ENCODE results near the gene IMMP2L.

The IMMP2L gene

DNA sequence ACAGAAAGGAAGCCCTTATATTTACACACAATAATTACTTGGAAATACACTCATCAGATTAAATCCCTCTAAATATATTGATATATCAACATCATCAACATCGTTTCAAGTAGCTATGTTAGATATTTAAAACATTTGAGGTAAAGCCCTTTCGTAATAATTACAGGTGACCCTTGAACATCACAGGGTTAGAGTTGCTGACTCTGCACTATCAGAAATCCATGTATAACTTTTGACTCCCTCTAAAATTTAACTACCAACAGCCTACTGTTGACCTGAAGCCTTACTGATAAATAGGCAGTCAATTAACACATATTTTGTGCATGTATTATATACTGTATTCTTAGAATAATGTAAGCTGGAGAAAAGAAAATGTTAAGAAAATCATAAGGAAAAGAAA is 505.9 kb downstream of the IMMP2L start:
- Mint-ChIP-seq H3K9me3 (peaks cover 5% of the 10 kb centered on the region), H3K4me1 (peaks cover 20% of the 10 kb centered on the region), H3K4me3 (no peak overlapping the region), H3K36me3 (ENCODE audit: low read depth) (peaks cover 4% of the 10 kb centered on the region), H3K27ac (no peak overlapping the region), H3K27me3 (ENCODE audit: low read depth) (no peaks in the 10 kb centered on the region)
- TF ChIP-seq, protein P1, sequence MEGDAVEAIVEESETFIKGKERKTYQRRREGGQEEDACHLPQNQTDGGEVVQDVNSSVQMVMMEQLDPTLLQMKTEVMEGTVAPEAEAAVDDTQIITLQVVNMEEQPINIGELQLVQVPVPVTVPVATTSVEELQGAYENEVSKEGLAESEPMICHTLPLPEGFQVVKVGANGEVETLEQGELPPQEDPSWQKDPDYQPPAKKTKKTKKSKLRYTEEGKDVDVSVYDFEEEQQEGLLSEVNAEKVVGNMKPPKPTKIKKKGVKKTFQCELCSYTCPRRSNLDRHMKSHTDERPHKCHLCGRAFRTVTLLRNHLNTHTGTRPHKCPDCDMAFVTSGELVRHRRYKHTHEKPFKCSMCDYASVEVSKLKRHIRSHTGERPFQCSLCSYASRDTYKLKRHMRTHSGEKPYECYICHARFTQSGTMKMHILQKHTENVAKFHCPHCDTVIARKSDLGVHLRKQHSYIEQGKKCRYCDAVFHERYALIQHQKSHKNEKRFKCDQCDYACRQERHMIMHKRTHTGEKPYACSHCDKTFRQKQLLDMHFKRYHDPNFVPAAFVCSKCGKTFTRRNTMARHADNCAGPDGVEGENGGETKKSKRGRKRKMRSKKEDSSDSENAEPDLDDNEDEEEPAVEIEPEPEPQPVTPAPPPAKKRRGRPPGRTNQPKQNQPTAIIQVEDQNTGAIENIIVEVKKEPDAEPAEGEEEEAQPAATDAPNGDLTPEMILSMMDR (IDR thresholded peaks at IDR 0.05; ENCODE audit: unreplicated experiment in 3 of 3), result no peak

DNA sequence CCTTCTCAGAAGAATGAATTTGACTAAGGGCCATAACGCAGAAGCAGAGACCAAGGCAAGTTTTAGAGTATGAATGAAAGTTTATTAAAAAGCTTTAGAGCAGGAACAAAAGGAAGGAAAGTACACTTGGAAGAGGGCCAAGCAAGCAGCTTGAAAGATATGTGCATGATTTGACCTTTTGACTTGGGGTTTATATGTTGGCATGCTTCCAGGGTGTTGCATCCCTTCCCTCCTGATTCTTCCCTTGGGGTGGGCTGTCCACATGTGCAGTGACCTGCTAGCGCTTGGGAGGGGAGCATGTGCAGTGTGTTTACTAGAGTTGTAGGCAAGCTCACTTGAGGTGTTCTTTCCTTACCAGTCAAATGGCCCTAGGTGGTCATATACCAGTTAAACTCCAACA is 509.3 kb downstream of the IMMP2L start:
- no peak overlapping the region for H3K27ac Mint-ChIP-seq
- no peaks in the 10 kb centered on the region for H3K27me3 Mint-ChIP-seq (ENCODE audit: low read depth)
- no peak overlapping the region for H3K4me3 Mint-ChIP-seq
- H3K36me3 Mint-ChIP-seq (ENCODE audit: low read depth), result no peaks in the 10 kb centered on the region
- H3K4me1 Mint-ChIP-seq, result peaks cover 17% of the 10 kb centered on the region
- TF ChIP-seq, protein P1 (IDR thresholded peaks at IDR 0.05; ENCODE audit: unreplicated experiment in 3 of 3), result no peak
- no peaks in the 10 kb centered on the region for H3K9me3 Mint-ChIP-seq

DNA sequence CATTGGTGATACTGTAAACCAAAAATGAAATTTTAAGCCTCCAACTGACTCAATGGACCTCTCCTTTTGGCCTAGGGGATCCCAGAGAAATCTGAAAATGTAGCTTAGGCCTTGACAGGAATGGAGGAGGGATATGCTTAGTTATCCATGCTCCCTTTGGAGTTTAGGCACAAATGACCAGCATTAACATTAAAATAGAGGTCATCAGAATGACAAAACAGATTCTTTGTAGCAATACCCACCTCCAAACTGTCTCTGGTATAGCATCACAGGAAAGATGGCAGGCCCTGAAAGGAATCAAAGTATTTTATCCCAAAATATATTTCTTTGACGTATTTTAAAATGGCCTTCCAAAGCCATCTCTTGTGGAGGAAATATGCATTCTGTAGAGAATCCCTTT is 510.5 kb downstream of the IMMP2L start:
- Mint-ChIP-seq H3K27me3 (ENCODE audit: low read depth) (no peaks in the 10 kb centered on the region), H3K27ac (no peak overlapping the region), H3K4me1 (peaks cover 17% of the 10 kb centered on the region), H3K9me3 (no peaks in the 10 kb centered on the region), H3K4me3 (no peak overlapping the region), H3K36me3 (ENCODE audit: low read depth) (no peaks in the 10 kb centered on the region)
- TF ChIP-seq, protein P1 (IDR thresholded peaks at IDR 0.05; ENCODE audit: unreplicated experiment in 3 of 3), result no peak

DNA sequence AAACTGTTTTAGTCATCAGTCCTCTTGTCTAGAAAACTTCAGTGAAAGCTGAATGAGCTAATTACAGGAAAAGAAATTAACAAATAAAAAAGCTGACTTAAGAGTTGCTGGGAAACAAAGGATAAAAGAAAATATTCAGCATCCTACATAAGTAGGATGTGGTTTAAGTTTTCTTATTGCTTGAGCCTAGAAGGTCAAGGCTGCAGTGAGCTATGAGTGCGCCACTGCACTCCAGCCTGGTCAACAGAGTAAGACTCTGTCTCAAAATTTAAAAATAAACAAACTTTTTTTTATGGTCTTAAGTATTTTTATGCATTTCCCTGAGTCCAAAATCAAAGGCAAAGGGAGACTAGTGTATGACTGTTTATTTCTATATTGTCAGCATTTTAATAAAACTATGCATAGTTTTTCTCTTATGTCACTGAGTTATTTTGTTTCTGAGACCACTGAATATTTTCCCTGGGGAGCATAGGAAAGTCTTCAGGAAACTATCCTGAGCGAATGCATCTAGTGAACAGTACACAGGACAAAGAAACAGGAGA is 511.3 kb downstream of the IMMP2L start:
- Mint-ChIP-seq H3K36me3 (ENCODE audit: low read depth) (no peaks in the 10 kb centered on the region), H3K27ac (no peak overlapping the region)
- TF ChIP-seq, protein P1 (IDR thresholded peaks at IDR 0.05; ENCODE audit: unreplicated experiment in 3 of 3), result no peak

DNA sequence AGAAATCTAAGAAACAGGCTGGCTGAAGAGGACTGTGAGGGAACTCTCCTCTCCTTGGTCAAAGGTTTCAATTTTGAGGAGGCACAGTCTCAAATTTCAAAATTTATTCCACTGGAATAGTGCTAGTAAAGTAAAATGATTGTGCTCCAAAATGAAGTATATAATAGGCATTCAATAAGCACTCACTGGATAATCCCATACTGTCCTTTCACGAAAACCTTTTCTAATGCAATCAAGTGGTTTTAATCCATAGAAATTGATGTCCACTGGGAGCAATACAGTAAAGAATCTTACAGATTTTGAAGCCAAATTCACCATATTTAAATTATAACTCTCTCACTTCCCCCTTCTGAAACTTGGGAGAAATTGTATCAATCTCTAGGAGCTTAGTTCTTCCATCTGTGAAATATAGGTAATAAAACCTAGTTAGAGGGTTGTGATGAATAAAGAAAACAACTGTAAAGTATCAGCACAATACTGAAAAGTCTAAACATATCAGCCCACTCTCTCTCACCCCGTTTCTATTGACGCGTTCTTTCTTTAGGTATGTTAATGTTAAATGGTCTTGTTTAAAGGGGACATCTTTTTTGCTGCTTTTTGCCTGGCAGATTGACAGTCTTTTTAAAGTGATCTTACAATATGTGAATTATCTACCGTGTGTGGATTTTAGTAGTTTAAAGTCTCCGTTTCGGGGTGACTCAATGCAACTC is 512.2 kb downstream of the IMMP2L start:
- TF ChIP-seq, protein P1 (IDR thresholded peaks at IDR 0.05; ENCODE audit: unreplicated experiment in 3 of 3), result no peak
- Mint-ChIP-seq H3K27me3 (ENCODE audit: low read depth) (no peaks in the 10 kb centered on the region), H3K4me1 (peaks cover 22% of the 10 kb centered on the region), H3K4me3 (no peak overlapping the region), H3K27ac (no peak overlapping the region), H3K9me3 (no peaks in the 10 kb centered on the region), H3K36me3 (ENCODE audit: low read depth) (no peaks in the 10 kb centered on the region)

More for the DNA sequence above, 511.3 kb downstream of the IMMP2L start:
- Mint-ChIP-seq H3K4me1 (peaks cover 17% of the 10 kb centered on the region), H3K9me3 (no peaks in the 10 kb centered on the region), H3K4me3 (no peak overlapping the region), H3K27me3 (ENCODE audit: low read depth) (no peaks in the 10 kb centered on the region)

DNA sequence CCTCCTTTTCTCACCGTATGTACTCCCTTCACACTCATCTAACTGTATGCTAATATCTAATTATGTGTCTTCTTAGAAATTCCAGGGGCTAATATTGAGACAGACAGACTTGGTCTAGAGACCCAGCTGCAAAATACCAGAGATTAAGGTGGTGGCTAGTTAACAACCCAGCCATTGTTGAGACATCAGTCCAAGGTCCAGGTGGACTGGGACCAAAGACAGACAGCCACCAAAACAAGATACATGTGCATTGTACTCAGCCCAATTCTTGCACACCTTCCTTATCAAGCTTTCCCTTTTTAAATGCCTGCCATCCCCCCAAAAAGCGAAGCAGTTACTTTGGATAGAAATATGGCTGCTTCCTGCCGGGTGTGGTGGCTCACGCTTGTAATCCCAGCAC is 514.7 kb downstream of the IMMP2L start:
- Mint-ChIP-seq H3K4me3 (no peak overlapping the region), H3K27me3 (ENCODE audit: low read depth) (no peaks in the 10 kb centered on the region), H3K27ac (peak overlapping the region in 1 of 3 experiments; percentile 68), H3K4me1 (peaks cover 17% of the 10 kb centered on the region), H3K36me3 (ENCODE audit: low read depth) (no peaks in the 10 kb centered on the region), H3K9me3 (no peaks in the 10 kb centered on the region)
- TF ChIP-seq, protein P1 (IDR thresholded peaks at IDR 0.05; ENCODE audit: unreplicated experiment in 3 of 3), result no peak
